A549 (cell line): Measurements from ENCODE around the gene ABCC3. TPM values are rescaled to one million over a fixed set of nuclear protein-coding genes. Genes with fewer than 3 reads are reported as not detected.

Source experiments
- ATAC-seq, 2 experiments: fragments of 200-7000 bp in 1 of 2; fragments of >200 bp in 1 of 2; cut with Nextera tagmentation in 1 of 2; cut with Tn5 transposase in 1 of 2; 3 replicates each; pipeline versions ENCODE4 v1.8.0 to v1.9.1; 2018 to 2020; ENCODE audit warnings: mild to moderate bottlenecking in 1 of 2, moderate library complexity in 1 of 2
- CTCF ChIA-PET: fragments of 300-600 bp; sonication (Branson Sonifier 250); formaldehyde crosslinking; extraction: SDS; loops from one replicate; lab custom pipeline; 2021; ENCODE audit warnings: antibody characterized with exemption, inconsistent platforms; lab: Yijun Ruan, JAX
- POLR2A ChIA-PET: fragments of 350-600 bp; formaldehyde crosslinking; extraction: SDS; loops from one replicate; lab custom pipeline; 2021; ENCODE audit warnings: antibody characterized with exemption, inconsistent platforms; lab: Yijun Ruan, JAX
- DNase-seq, 2 experiments: peaks; one replicate each; pipeline versions ENCODE4 v3.0.0 to v3.0.0-alpha.2; 2011 to 2016; ENCODE audit warnings: low read depth in 1 of 2, low spot score in 1 of 2
- FAIRE-seq: peaks from 2 replicates; lab custom pipeline; 2011; peaks lifted over from hg19 to GRCh38; lab: Jason Lieb, UNC
- H3K27ac ChIP-seq, 2 experiments: fragments of >200 bp; sonication (Bioruptor Twin); formaldehyde crosslinking; 3 replicates each; pipeline ENCODE4 v1.5.1; 2016 to 2017
- H3K4me1 ChIP-seq: fragments of >200 bp; sonication (Bioruptor Twin); formaldehyde crosslinking; 3 replicates; pipeline ENCODE4 v1.6.1; 2016
- H3K4me2 ChIP-seq: fragments of >200 bp; sonication (Bioruptor Twin); formaldehyde crosslinking; 3 replicates; pipeline ENCODE4 v1.6.1; 2016
- H3K4me3 ChIP-seq: fragments of >200 bp; sonication (Bioruptor Twin); formaldehyde crosslinking; 3 replicates; pipeline ENCODE4 v1.5.1; 2016
- H3K9me3 ChIP-seq: fragments of >200 bp; sonication (Bioruptor Twin); formaldehyde crosslinking; 3 replicates; pipeline ENCODE4 v1.6.1; 2016
- BCL3 ChIP-seq: fragments of >200 bp; sonication (Bioruptor Twin); formaldehyde crosslinking; IDR thresholded peaks from 3 replicates; pipeline ENCODE4 v1.6.1; 2016
- CBX2 ChIP-seq: fragments of 200-600 bp; sonication (generic); IDR thresholded peaks from 2 replicates; pipeline ENCODE4 v1.6.1; 2016; ENCODE audit warnings: low read depth, mild to moderate bottlenecking, borderline replicate concordance
- CHD4 ChIP-seq: fragments of 200-600 bp; sonication (generic); IDR thresholded peaks from 2 replicates; pipeline ENCODE4 v1.6.1; 2016; ENCODE audit warnings: antibody characterized with exemption, mild to moderate bottlenecking, borderline replicate concordance
- CTCF ChIP-seq: fragments of >200 bp; sonication (Bioruptor Twin); formaldehyde crosslinking; IDR thresholded peaks from 3 replicates; pipeline ENCODE4 v1.5.1; 2016
- EHMT2 ChIP-seq: fragments of 200-600 bp; sonication (generic); IDR thresholded peaks from 2 replicates; pipeline ENCODE4 v1.6.1; 2016; ENCODE audit warnings: antibody characterized with exemption, low read depth, mild to moderate bottlenecking, moderate library complexity
- HDAC2 ChIP-seq: fragments of 200-600 bp; sonication (generic); IDR thresholded peaks from 2 replicates; pipeline ENCODE4 v1.6.1; 2016
- JUN ChIP-seq, 2 experiments: fragments of >200 bp; sonication (Bioruptor Twin); formaldehyde crosslinking; IDR thresholded peaks; 2 replicates in 1 of 2; 3 replicates in 1 of 2; pipeline ENCODE4 v1.6.1; 2016 to 2017
- KDM1A ChIP-seq: fragments of 200-600 bp; sonication (generic); IDR thresholded peaks from 2 replicates; pipeline ENCODE4 v1.6.1; 2016; ENCODE audit warnings: low read depth, mild to moderate bottlenecking
- MAFK ChIP-seq: fragments of 450-650 bp; IDR thresholded peaks from 2 replicates; pipeline ENCODE4 v1.6.1; 2014; ENCODE audit not compliant: partially characterized antibody
- NFE2L2 ChIP-seq: fragments of 150-350 bp; conservative IDR thresholded peaks from 2 replicates; pipeline ENCODE4 v1.6.1; 2014; ENCODE audit warnings: low read length
- REST ChIP-seq: fragments of 200-600 bp; sonication (generic); IDR thresholded peaks from 2 replicates; pipeline ENCODE4 v1.6.1; 2016; ENCODE audit warnings: antibody characterized with exemption, mild to moderate bottlenecking, moderate library complexity
- TP53 ChIP-seq: fragments of 250-450 bp; sonication (Bioruptor Pico); IDR thresholded peaks from 2 replicates; pipeline ENCODE4 v1.5.0; 2021; ENCODE audit warnings: mild to moderate bottlenecking, moderate library complexity
- ZC3H11A ChIP-seq: fragments of 450-650 bp; IDR thresholded peaks from 2 replicates; pipeline ENCODE4 v1.6.1; 2014; ENCODE audit warnings: antibody characterized with exemption, mild to moderate bottlenecking
- ZNF302 ChIP-seq: fragments of 250-450 bp; sonication (Bioruptor Pico); IDR thresholded peaks from 2 replicates; pipeline ENCODE4 v1.9.0; 2021; ENCODE audit warnings: inconsistent platforms, mild to moderate bottlenecking, moderate library complexity
- ZSCAN20 ChIP-seq: fragments of 250-450 bp; sonication (Bioruptor Pico); IDR thresholded peaks from 2 replicates; pipeline ENCODE4 v1.8.0; 2022; ENCODE audit warnings: mild to moderate bottlenecking, moderate library complexity
- WGBS: methylation state at CpG from one replicate; pipeline ENCODE4 v1.1.6; 2017; ENCODE audit errors: missing lambda C conversion rate; 5-methylcytosine and 5-hydroxymethylcytosine counted together
- polyA plus RNA-seq, 4 experiments: library from polyadenylated mRNA; depleted of rRNA in 3 of 4; stranded (reverse); fragments of >200 nt; fragmentation: RNase III in 1 of 4; extraction: RNeasy Plus Mini Kit Qiagen cat#74134 plus additional on column Dnase treatment in 1 of 4; gene quantifications; 2 replicates in 3 of 4; 3 replicates in 1 of 4; pipeline ENCODE4 v1.2.3, GENCODE V29; 2011 to 2017
- TF ChIP-seq, protein P1 (sequence below): fragments of 150-350 bp; IDR thresholded peaks from 2 replicates; pipeline ENCODE4 v1.6.1; 2014; ENCODE audit warnings: low read depth, mild to moderate bottlenecking, low read length

The ABCC3 gene
- polyA plus RNA-seq, 2 of the 4 experiments (the other 2 are of a cell fraction) = 248 to 342 TPM

GRCh38 chr17:50662632-50663225 lies 28.0 kb downstream of the ABCC3 start (continued):
- no peak for TF ChIP-seq CTCF
- TF ChIP-seq, protein P1, sequence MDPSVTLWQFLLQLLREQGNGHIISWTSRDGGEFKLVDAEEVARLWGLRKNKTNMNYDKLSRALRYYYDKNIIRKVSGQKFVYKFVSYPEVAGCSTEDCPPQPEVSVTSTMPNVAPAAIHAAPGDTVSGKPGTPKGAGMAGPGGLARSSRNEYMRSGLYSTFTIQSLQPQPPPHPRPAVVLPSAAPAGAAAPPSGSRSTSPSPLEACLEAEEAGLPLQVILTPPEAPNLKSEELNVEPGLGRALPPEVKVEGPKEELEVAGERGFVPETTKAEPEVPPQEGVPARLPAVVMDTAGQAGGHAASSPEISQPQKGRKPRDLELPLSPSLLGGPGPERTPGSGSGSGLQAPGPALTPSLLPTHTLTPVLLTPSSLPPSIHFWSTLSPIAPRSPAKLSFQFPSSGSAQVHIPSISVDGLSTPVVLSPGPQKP = no peak
- TF ChIP-seq ZSCAN20 (CRISPR knock-in tag) = no peak
- no peak for TF ChIP-seq KDM1A
- TF ChIP-seq CHD4 = no peak
- peak; percentile 75 for TF ChIP-seq ZNF302
- no peak for TF ChIP-seq NFE2L2
- TF ChIP-seq EHMT2 = no peak
- TF ChIP-seq BCL3 = no peak
- no peak for TF ChIP-seq CBX2
- TF ChIP-seq TP53 (CRISPR knock-in tag) = no peak

DNA sequence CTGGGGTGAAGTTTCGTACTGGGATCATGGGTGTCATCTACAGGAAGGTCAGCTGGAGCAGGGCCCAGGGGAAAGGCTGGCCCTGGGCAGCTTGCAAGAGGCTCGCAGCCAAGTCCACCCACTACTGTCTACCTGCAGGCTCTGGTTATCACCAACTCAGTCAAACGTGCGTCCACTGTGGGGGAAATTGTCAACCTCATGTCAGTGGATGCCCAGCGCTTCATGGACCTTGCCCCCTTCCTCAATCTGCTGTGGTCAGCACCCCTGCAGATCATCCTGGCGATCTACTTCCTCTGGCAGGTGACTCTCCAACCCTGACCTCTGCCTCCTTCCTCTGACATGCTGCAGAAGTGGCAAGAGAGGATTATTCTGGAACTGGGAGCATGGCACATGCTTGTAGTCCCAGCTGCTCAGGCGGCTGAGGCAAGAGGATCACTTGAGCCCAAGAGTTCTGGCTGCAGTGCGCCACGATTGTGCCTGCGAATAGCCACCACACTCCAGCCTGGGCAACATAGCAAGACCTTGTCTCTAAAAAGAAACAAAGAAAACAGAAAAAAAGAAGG lies 29.2 kb downstream of the ABCC3 start:
- no peaks in the 10 kb centered on the region for H3K9me3 ChIP-seq
- H3K4me2 ChIP-seq = no peak overlapping the region; the same call in 2 of the 3 replicates
- ATAC-seq = no peak
- FAIRE-seq = no peak
- ChIA-PET POLR2A (no interaction called here), CTCF (interaction anchor here (1.7 to 52.6 kb wide), 4 partner anchors 28 to 117 kb away, joined by 4 to 2097 read pairs (median 416); partner anchors contain the start of gene ABCC3)
- WGBS = 95% methylated on average over 10 of the region's 10 CpGs
- TF ChIP-seq ZNF302 = no peak
- TF ChIP-seq NFE2L2 = no peak
- TF ChIP-seq HDAC2 = no peak
- TF ChIP-seq, protein P1 = no peak
- no peak for TF ChIP-seq REST
- TF ChIP-seq JUN (IDR thresholded peaks at IDR 0.05) = peak in 1 of 2 experiments; percentile 11; a peak in 1 of 5 replicates
- TF ChIP-seq ZC3H11A = no peak
- peak; percentile 50 for TF ChIP-seq MAFK
- H3K4me1 ChIP-seq = peaks cover 97% of the 10 kb centered on the region
- H3K27ac ChIP-seq = peak overlapping the region; percentile 98
- DNase-seq = no peak
- no peak overlapping the region for H3K4me3 ChIP-seq
